ENCODE measurements around the gene VRK1.

GRCh38 chr14:96780500-96780899 lies 16.7 kb upstream of the VRK1 start:
- TF ChIP-seq CTCF (conservative IDR thresholded peaks at IDR 0.05 in 1 of 2, IDR thresholded peaks at IDR 0.05 in 1 of 2; ENCODE audit: extremely low read depth in 1 of 2, insufficient read depth in 1 of 2, low read depth in 1 of 2, low read length in 2 of 2) (no peak), EZH2 (IDR thresholded peaks at IDR 0.05; ENCODE audit: borderline replicate concordance, low read length) (no peak)

Data from mammary epithelial cell (primary cell).